ENCODE data around the gene MRPL34. TPM values are rescaled to one million over a fixed set of nuclear protein-coding genes. Genes with fewer than 3 reads are reported as not detected.

MRPL34 gene
- total and polyA plus RNA-seq, 9 of the 15 experiments (the other 6 are each of a cell fraction or from before 2014, with no cell fraction given), result 11.5 to 256 (median 72.5) TPM

- TF ChIP-seq ZNF318 (IDR thresholded peaks at IDR 0.05; ENCODE audit: borderline replicate concordance in 1 of 2, low read depth in 1 of 2) (no peak; a peak in 1 of 4 replicates), NFE2 (IDR thresholded peaks at IDR 0.05; ENCODE audit: low read depth) (peak; percentile 48), ZKSCAN8 (CRISPR knock-in tag; IDR thresholded peaks at IDR 0.05) (0 out of 2 replicates have a peak, but pooled peaks have one; percentile 57), DLX4 (CRISPR knock-in tag; IDR thresholded peaks at IDR 0.05) (no peak), USF1 (CRISPR knock-in tag; IDR thresholded peaks at IDR 0.05) (peak; percentile 42), ZNF274 (IDR thresholded peaks at IDR 0.05; ENCODE audit: borderline replicate concordance, low read depth, low read length) (no peak; the same call in 1 of the 2 replicates), ZBTB12 (CRISPR knock-in tag; IDR thresholded peaks at IDR 0.05) (0 out of 2 replicates have a peak, but pooled peaks have one; percentile 40), MTA1 (IDR thresholded peaks at IDR 0.05; ENCODE audit: borderline replicate concordance) (peak; percentile 45; the same call in 1 of the 2 replicates), RNF2 (IDR thresholded peaks at IDR 0.05) (peak; percentile 89), ZNF224 (CRISPR knock-in tag; IDR thresholded peaks at IDR 0.05) (no peak), ZNF24 (IDR thresholded peaks at IDR 0.05) (0 out of 2 replicates have a peak, but pooled peaks have one; percentile 24), XRCC5 (IDR thresholded peaks at IDR 0.05; ENCODE audit: low read depth, low read length) (peak; percentile 86), ADNP (tag; IDR thresholded peaks at IDR 0.05) (peak; percentile 100), OTX1 (CRISPR knock-in tag; IDR thresholded peaks at IDR 0.05) (peak; percentile 90), HDAC6 (IDR thresholded peaks at IDR 0.05; ENCODE audit: low read depth, low read length) (no peak), CBX1 (IDR thresholded peaks at IDR 0.05; ENCODE audit: low read depth) (peak; percentile 99), ZNF511 (CRISPR knock-in tag; IDR thresholded peaks at IDR 0.05) (no peak)
These were observed 28.1 kb downstream of the MRPL34 start (continued) for GRCh38 chr19:17333611-17334413.

Measured in K562 (cell line).